ENCODE results near the gene SMIM44. TPM values are rescaled to one million over a fixed set of nuclear protein-coding genes. Genes with fewer than 3 reads are reported as not detected.
A peak's percentile ranks its signal among the peaks of the same experiment; 100 is the strongest.

SMIM44 gene
- total and polyA plus RNA-seq, 9 of the 15 experiments (the other 6 are each of a cell fraction or from before 2014, with no cell fraction given): not detected

- FAIRE-seq: no peak
- Histone ChIP-seq H3K9me1 (ENCODE audit: control insufficient read depth, insufficient read depth, low read length) (no peaks in the 10 kb centered on the region), H3K4me1 (replicated peaks in 1 of 2; ENCODE audit: control insufficient read depth in 2 of 2, insufficient read depth in 2 of 2, low read length in 2 of 2) (peaks cover 0 to 26% of the 10 kb centered on the region in 2 experiments; a peak in 2 of 5 replicates), H2AFZ (ENCODE audit: low read depth, low read length) (no peak overlapping the region), H3K9me3 (replicated peaks; ENCODE audit: control insufficient read depth, insufficient read depth, low read depth, low read length) (no peaks in the 10 kb centered on the region), H3K27ac (ENCODE audit: extremely low read depth, low read depth, low read length) (no peak overlapping the region), H3K4me2 (ENCODE audit: insufficient read depth, low read length) (no peak overlapping the region), H3K4me3 (no peak overlapping the region), H3K27me3 (ENCODE audit: control insufficient read depth in 2 of 2, insufficient read depth in 2 of 2, low read length in 2 of 2) (no peaks in the 10 kb centered on the region), H3K36me3 (ENCODE audit: control insufficient read depth, insufficient read depth, low read length) (peaks cover 84% of the 10 kb centered on the region; the same call in 2 of the 3 replicates), H3K79me2 (ENCODE audit: control insufficient read depth, insufficient read depth, low read length) (peaks cover 31% of the 10 kb centered on the region), H3K9ac (ENCODE audit: insufficient read depth in 1 of 2, low read depth in 2 of 2, low read length in 2 of 2) (no peak overlapping the region), H4K20me1 (replicated peaks; ENCODE audit: control insufficient read depth, insufficient read depth, low read length) (peaks cover 5% of the 10 kb centered on the region)
- ATAC-seq: no peak
- no peak for DNase-seq (ENCODE audit: extremely low read depth in 1 of 4, low spot score in 3 of 4)
- CTCF ChIA-PET (ENCODE audit: low intra/inter-chr PET ratio): no interaction called here
- intact Hi-C loops (cut with micrococcal nuclease) (no loop called here), in situ Hi-C loops (cut with MboI) (no loop called here)
- TF ChIP-seq XRCC4 (IDR thresholded peaks at IDR 0.05; ENCODE audit: extremely low read depth, insufficient read depth, insufficient read length) (no peak), ZBTB33 (CRISPR knock-in tag; IDR thresholded peaks at IDR 0.05) (peak; percentile 88), ZBTB8A (IDR thresholded peaks at IDR 0.05; ENCODE audit: partially characterized antibody) (no peak), RAD21 (CRISPR knock-in tag; conservative IDR thresholded peaks at IDR 0.05 in 1 of 2, IDR thresholded peaks at IDR 0.05 in 1 of 2) (no peak)
- WGBS (ENCODE audit: insufficient coverage, low coverage, missing lambda C conversion rate): 86% methylated on average over 27 of the region's 33 CpGs
- BruUV-seq (replicated peaks): no TSS peak
- POLR2A ChIA-PET: no interaction called here
Observed at GRCh38 chr19:3443840-3444694, 39.2 kb downstream of the SMIM44 start.

All from K562 (cell line).